Loucy (cell line): Measurements from ENCODE around the gene GBF1.

Experiments used
- H2AFZ ChIP-seq: fragments of 200-600 bp; sonication (generic); 2 replicates; pipeline ENCODE4 v1.6.0; 2016; ENCODE audit warnings: antibody characterized with exemption, mild to moderate bottlenecking, low read length, moderate library complexity
- H3F3A ChIP-seq: fragments of 200-600 bp; 2 replicates; pipeline ENCODE4 v1.6.0; 2016; ENCODE audit warnings: antibody characterized with exemption, low read depth, mild to moderate bottlenecking
- H3K27me3 ChIP-seq: fragments of 200-600 bp; sonication (generic); 2 replicates; pipeline ENCODE4 v1.6.1; 2014; ENCODE audit warnings: low read length, mild to moderate bottlenecking; ENCODE audit not compliant: insufficient read depth, poor library complexity, severe bottlenecking
- H3K36me3 ChIP-seq: fragments of 200-600 bp; sonication (generic); 2 replicates; pipeline ENCODE4 v1.6.1; 2016; ENCODE audit warnings: low read length; ENCODE audit not compliant: insufficient read depth
- H3K4me1 ChIP-seq: fragments of 200-600 bp; sonication (generic); 2 replicates; pipeline ENCODE4 v1.5.1; 2014; ENCODE audit warnings: low read length, mild to moderate bottlenecking; ENCODE audit not compliant: insufficient read depth, poor library complexity, severe bottlenecking
- H3K4me2 ChIP-seq: fragments of 200-600 bp; sonication (generic); 2 replicates; pipeline ENCODE4 v1.6.0; 2014; ENCODE audit warnings: antibody characterized with exemption, low read length, low read depth, mild to moderate bottlenecking; ENCODE audit not compliant: poor library complexity, severe bottlenecking
- H3K4me3 ChIP-seq: fragments of 200-600 bp; sonication (generic); 2 replicates; pipeline ENCODE4 v1.5.1; 2014; ENCODE audit warnings: low read length, mild to moderate bottlenecking, mixed read lengths; ENCODE audit not compliant: poor library complexity, severe bottlenecking
- H3K79me2 ChIP-seq: fragments of 200-600 bp; sonication (generic); 2 replicates; pipeline ENCODE4 v1.6.1; 2014; ENCODE audit warnings: low read length; ENCODE audit not compliant: insufficient read depth
- H3K9ac ChIP-seq: fragments of 200-600 bp; sonication (generic); 2 replicates; pipeline ENCODE4 v1.6.0; 2014; ENCODE audit warnings: mild to moderate bottlenecking, low read depth, low read length, moderate library complexity; ENCODE audit not compliant: poor library complexity, severe bottlenecking
- H3K9me2 ChIP-seq: fragments of 200-600 bp; sonication (generic); replicated peaks from 2 replicates; pipeline ENCODE4 v1.6.1; 2016; ENCODE audit warnings: low read depth, low read length, mixed read lengths
- H3K9me3 ChIP-seq: fragments of 200-600 bp; sonication (generic); 2 replicates; pipeline ENCODE4 v1.6.1; 2014; ENCODE audit warnings: mild to moderate bottlenecking, antibody characterized with exemption, low read length, low read depth; ENCODE audit not compliant: insufficient read depth
- H4K20me1 ChIP-seq: fragments of 200-600 bp; sonication (generic); 2 replicates; pipeline ENCODE4 v1.6.0; 2014; ENCODE audit warnings: antibody characterized with exemption, low read length, mild to moderate bottlenecking; ENCODE audit not compliant: insufficient read depth, poor library complexity, severe bottlenecking
- CTCF ChIP-seq: fragments of 200-600 bp; sonication (generic); conservative IDR thresholded peaks from 2 replicates; pipeline ENCODE4 v1.5.1; 2014; ENCODE audit warnings: mild to moderate bottlenecking, antibody characterized with exemption, low read length
- EZH2phosphoT487 ChIP-seq: fragments of 200-600 bp; IDR thresholded peaks from 2 replicates; pipeline ENCODE4 v1.6.1; 2018; ENCODE audit warnings: antibody characterized with exemption, mild to moderate bottlenecking, moderate library complexity, borderline replicate concordance

GBF1 gene

DNA sequence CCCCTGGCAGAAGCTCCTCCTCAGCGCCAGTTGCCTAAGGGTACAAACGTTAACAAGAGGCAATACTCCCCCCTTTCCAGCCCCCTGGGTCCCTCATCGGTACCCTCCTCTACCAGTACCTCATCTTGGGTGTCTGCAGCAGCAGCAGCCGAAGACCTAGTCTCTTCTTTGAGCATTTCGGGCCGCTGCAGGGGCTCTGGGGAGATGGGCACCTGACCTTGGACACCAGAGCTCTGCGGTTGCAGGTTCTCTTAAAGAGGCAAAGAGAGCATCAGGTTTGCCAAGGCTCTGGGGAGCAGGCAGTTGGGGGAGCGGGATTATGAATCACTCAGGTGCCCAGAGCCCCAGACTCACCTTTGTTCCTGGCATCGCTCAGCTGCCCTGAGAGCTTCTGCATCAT lies 178.8 kb downstream of the GBF1 start:
- no peak overlapping the region for H3K4me2 ChIP-seq
- H2AFZ ChIP-seq: no peak overlapping the region
- no peak overlapping the region for H3K4me3 ChIP-seq
- peaks cover 25% of the 10 kb centered on the region for H3K4me1 ChIP-seq
- H3K79me2 ChIP-seq: peaks cover 19% of the 10 kb centered on the region
- H3K27me3 ChIP-seq: no peaks in the 10 kb centered on the region
- H3K36me3 ChIP-seq: no peaks in the 10 kb centered on the region; the same call in 1 of the 2 replicates
- H3F3A ChIP-seq: no peaks in the 10 kb centered on the region
- H3K9ac ChIP-seq: no peak overlapping the region
- no peaks in the 10 kb centered on the region for H3K9me2 ChIP-seq
- H3K9me3 ChIP-seq: no peaks in the 10 kb centered on the region
- TF ChIP-seq CTCF (no peak), EZH2phosphoT487 (no peak)
- no peaks in the 10 kb centered on the region for H4K20me1 ChIP-seq

DNA sequence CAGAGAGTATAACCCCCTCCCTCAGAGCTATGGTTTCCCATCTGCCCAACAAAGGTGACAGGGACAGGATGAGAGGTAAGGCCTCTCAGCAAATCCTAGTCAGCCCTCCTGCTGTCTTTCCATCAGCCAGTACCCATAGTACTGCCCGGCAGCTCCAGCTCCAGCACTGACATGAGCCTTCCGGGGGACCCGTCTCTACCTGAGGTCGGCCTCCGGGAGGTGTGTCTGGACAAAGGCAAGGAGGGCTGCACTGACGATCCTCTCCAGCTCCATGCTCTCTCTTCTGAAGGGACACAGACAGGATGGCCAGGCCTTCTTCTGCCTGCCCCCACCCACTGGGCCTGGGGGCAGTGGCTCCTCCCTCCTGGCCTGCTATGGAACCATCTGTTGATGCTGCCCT lies 179.6 kb downstream of the GBF1 start:
- Histone ChIP-seq H3K9me2 (no peaks in the 10 kb centered on the region), H3K9me3 (no peaks in the 10 kb centered on the region), H3K9ac (no peak overlapping the region), H3K4me1 (peaks cover 18% of the 10 kb centered on the region), H4K20me1 (no peaks in the 10 kb centered on the region), H3K36me3 (no peaks in the 10 kb centered on the region; the same call in 1 of the 2 replicates), H3K4me3 (no peak overlapping the region), H3F3A (no peaks in the 10 kb centered on the region), H3K27me3 (no peaks in the 10 kb centered on the region), H3K4me2 (no peak overlapping the region), H2AFZ (no peak overlapping the region), H3K79me2 (peaks cover 19% of the 10 kb centered on the region)
- TF ChIP-seq EZH2phosphoT487 (no peak), CTCF (no peak)

- H3K27me3 ChIP-seq: no peaks in the 10 kb centered on the region
- no peak for TF ChIP-seq EZH2phosphoT487
- TF ChIP-seq CTCF: no peak
- no peak overlapping the region for H3K9ac ChIP-seq
- no peaks in the 10 kb centered on the region; the same call in 1 of the 2 replicates for H3K36me3 ChIP-seq
- no peak overlapping the region for H2AFZ ChIP-seq
- H3K9me3 ChIP-seq: no peaks in the 10 kb centered on the region
- no peak overlapping the region for H3K4me3 ChIP-seq
- peaks cover 13% of the 10 kb centered on the region for H3K4me1 ChIP-seq
- no peaks in the 10 kb centered on the region for H4K20me1 ChIP-seq
- H3K9me2 ChIP-seq: no peaks in the 10 kb centered on the region
- H3K4me2 ChIP-seq: no peak overlapping the region
- H3F3A ChIP-seq: no peaks in the 10 kb centered on the region
- peaks cover 20% of the 10 kb centered on the region for H3K79me2 ChIP-seq
Measured at GRCh38 chr10:102425444-102425843, 180.1 kb downstream of the GBF1 start.
